Astrocyte (in vitro differentiated cells and primary cell): ENCODE measurements around the gene SCRN2. TPM values are rescaled to one million over a fixed set of nuclear protein-coding genes. Genes with fewer than 3 reads are reported as not detected.

Source experiments
- DNase-seq: peaks from one replicate; pipeline ENCODE4 v3.0.0-alpha.2; 2010; ENCODE audit warnings: low read depth
- FAIRE-seq: peaks from 2 replicates; lab custom pipeline; 2011; peaks lifted over from hg19 to GRCh38; lab: Jason Lieb, UNC
- H2AFZ ChIP-seq: 2 replicates; pipeline ENCODE4 v1.6.0; 2012; ENCODE audit warnings: low read depth, low read length, inconsistent platforms
- H3K27ac ChIP-seq: 2 replicates; pipeline ENCODE4 v1.5.1; 2011; ENCODE audit warnings: low read depth, low read length, inconsistent platforms
- H3K27me3 ChIP-seq: 2 replicates; pipeline ENCODE4 v1.6.0; 2011; ENCODE audit warnings: low read length, inconsistent platforms; ENCODE audit not compliant: insufficient read depth
- H3K36me3 ChIP-seq: 2 replicates; pipeline ENCODE4 v1.5.1; 2011; ENCODE audit warnings: low read length, inconsistent platforms; ENCODE audit not compliant: insufficient read depth
- H3K4me1 ChIP-seq: 2 replicates; pipeline ENCODE4 v1.5.1; 2011; ENCODE audit warnings: low read length, inconsistent platforms; ENCODE audit not compliant: insufficient read depth
- H3K4me2 ChIP-seq: 2 replicates; pipeline ENCODE4 v1.6.0; 2012; ENCODE audit warnings: low read length, inconsistent platforms
- H3K4me3 ChIP-seq: 2 replicates; pipeline ENCODE4 v1.5.1; 2011; ENCODE audit warnings: low read depth, mild to moderate bottlenecking, low read length, inconsistent platforms; ENCODE audit not compliant: insufficient read depth
- H3K79me2 ChIP-seq: 2 replicates; pipeline ENCODE4 v1.6.0; 2012; ENCODE audit warnings: mild to moderate bottlenecking, low read length, inconsistent platforms; ENCODE audit not compliant: insufficient read depth
- H3K9ac ChIP-seq: 2 replicates; pipeline ENCODE4 v1.6.0; 2012; ENCODE audit warnings: mild to moderate bottlenecking, low read length, inconsistent platforms
- H3K9me3 ChIP-seq: 2 replicates; pipeline ENCODE4 v1.5.1; 2012; ENCODE audit warnings: low read depth, mild to moderate bottlenecking, low read length, inconsistent platforms; ENCODE audit not compliant: insufficient read depth
- H4K20me1 ChIP-seq: 2 replicates; pipeline ENCODE4 v1.6.0; 2012; ENCODE audit warnings: low read length, inconsistent platforms; ENCODE audit not compliant: insufficient read depth
- H3K27ac Mint-ChIP-seq: one replicate; pipeline ENCODE4 v1.8.0; 2021; ENCODE audit warnings: mild to moderate bottlenecking, mixed read lengths; ENCODE audit not compliant: unreplicated experiment
- H3K27me3 Mint-ChIP-seq: one replicate; pipeline ENCODE4 v1.8.0; 2021; ENCODE audit warnings: low read depth, mixed read lengths; ENCODE audit not compliant: unreplicated experiment
- H3K36me3 Mint-ChIP-seq: one replicate; pipeline ENCODE4 v1.8.0; 2021; ENCODE audit warnings: low read depth, mixed read lengths; ENCODE audit not compliant: unreplicated experiment
- H3K4me1 Mint-ChIP-seq: one replicate; pipeline ENCODE4 v1.8.0; 2021; ENCODE audit warnings: low read depth, mixed read lengths; ENCODE audit not compliant: unreplicated experiment
- H3K4me3 Mint-ChIP-seq: one replicate; pipeline ENCODE4 v1.8.0; 2021; ENCODE audit warnings: mild to moderate bottlenecking, moderate library complexity, mixed read lengths; ENCODE audit not compliant: unreplicated experiment
- H3K9me3 Mint-ChIP-seq: one replicate; pipeline ENCODE4 v1.8.0; 2021; ENCODE audit warnings: mild to moderate bottlenecking, mixed read lengths; ENCODE audit not compliant: unreplicated experiment
- EZH2 ChIP-seq: IDR thresholded peaks from 2 replicates; pipeline ENCODE4 v1.6.1; 2012; ENCODE audit warnings: mild to moderate bottlenecking, low read length, inconsistent platforms; ENCODE audit not compliant: insufficient read depth
- total RNA-seq: library from RNA; stranded (reverse); gene quantifications from 2 replicates; pipeline ENCODE4 v1.2.1, GENCODE V29; 2021
- TF ChIP-seq, protein P1 (sequence below): IDR thresholded peaks from 2 replicates; pipeline ENCODE4 v1.5.1; 2011; ENCODE audit warnings: low read depth, mild to moderate bottlenecking, inconsistent platforms, low read length, moderate library complexity; ENCODE audit not compliant: insufficient read depth

SCRN2 gene
- total RNA-seq, 1 donor from 2014 or later = 17.5 TPM

DNA sequence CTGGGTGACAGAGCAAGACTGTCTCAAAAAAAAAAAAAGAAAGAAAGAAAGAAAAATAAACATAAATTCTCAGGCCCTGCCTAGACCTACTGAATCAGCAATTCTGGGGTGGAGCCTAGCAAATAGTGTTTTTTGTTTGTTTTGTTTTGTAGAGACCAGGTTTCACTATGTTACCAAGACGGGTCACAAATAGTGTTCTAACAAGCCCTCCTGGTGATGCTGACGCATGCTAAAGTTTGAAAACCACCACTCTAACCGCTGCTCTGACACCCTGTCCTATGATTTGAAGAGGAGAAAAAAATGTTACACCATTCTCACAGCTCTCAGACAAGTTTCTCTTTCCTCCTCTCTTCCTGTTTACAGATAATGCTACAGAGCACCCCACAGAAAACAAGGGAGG, 11.2 kb downstream of the SCRN2 start:
- peak overlapping the region; percentile 87 for H3K9ac ChIP-seq
- H2AFZ ChIP-seq = no peak overlapping the region
- H3K27me3 ChIP-seq = no peaks in the 10 kb centered on the region
- no peaks in the 10 kb centered on the region for H4K20me1 ChIP-seq
- Mint-ChIP-seq H3K4me1 (peaks cover 9% of the 10 kb centered on the region), H3K27ac (no peak overlapping the region), H3K9me3 (no peaks in the 10 kb centered on the region), H3K27me3 (no peaks in the 10 kb centered on the region), H3K4me3 (peak overlapping the region; percentile 98), H3K36me3 (peaks cover 19% of the 10 kb centered on the region)
- peaks cover 11% of the 10 kb centered on the region for H3K4me1 ChIP-seq
- no peaks in the 10 kb centered on the region for H3K9me3 ChIP-seq
- peaks cover 26% of the 10 kb centered on the region for H3K79me2 ChIP-seq
- TF ChIP-seq, protein P1, sequence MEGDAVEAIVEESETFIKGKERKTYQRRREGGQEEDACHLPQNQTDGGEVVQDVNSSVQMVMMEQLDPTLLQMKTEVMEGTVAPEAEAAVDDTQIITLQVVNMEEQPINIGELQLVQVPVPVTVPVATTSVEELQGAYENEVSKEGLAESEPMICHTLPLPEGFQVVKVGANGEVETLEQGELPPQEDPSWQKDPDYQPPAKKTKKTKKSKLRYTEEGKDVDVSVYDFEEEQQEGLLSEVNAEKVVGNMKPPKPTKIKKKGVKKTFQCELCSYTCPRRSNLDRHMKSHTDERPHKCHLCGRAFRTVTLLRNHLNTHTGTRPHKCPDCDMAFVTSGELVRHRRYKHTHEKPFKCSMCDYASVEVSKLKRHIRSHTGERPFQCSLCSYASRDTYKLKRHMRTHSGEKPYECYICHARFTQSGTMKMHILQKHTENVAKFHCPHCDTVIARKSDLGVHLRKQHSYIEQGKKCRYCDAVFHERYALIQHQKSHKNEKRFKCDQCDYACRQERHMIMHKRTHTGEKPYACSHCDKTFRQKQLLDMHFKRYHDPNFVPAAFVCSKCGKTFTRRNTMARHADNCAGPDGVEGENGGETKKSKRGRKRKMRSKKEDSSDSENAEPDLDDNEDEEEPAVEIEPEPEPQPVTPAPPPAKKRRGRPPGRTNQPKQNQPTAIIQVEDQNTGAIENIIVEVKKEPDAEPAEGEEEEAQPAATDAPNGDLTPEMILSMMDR = no peak
- TF ChIP-seq EZH2 = no peak
- H3K4me2 ChIP-seq = peak overlapping the region; percentile 88
- no peak for DNase-seq
- H3K36me3 ChIP-seq = peaks cover 18% of the 10 kb centered on the region
- no peak overlapping the region for H3K27ac ChIP-seq
- FAIRE-seq = no peak
- H3K4me3 ChIP-seq = no peak overlapping the region

- peaks cover 10% of the 10 kb centered on the region for H4K20me1 ChIP-seq
- no peak overlapping the region for H3K9ac ChIP-seq
- no peaks in the 10 kb centered on the region for H3K9me3 ChIP-seq
- Mint-ChIP-seq H3K27me3 (no peaks in the 10 kb centered on the region), H3K4me1 (peaks cover 6% of the 10 kb centered on the region), H3K9me3 (no peaks in the 10 kb centered on the region), H3K4me3 (no peak overlapping the region), H3K27ac (no peak overlapping the region), H3K36me3 (peaks cover 18% of the 10 kb centered on the region)
- H3K4me3 ChIP-seq = no peak overlapping the region
- FAIRE-seq (no peak), DNase-seq (no peak)
- TF ChIP-seq, protein P1 = no peak
- TF ChIP-seq EZH2 = no peak
- H3K27ac ChIP-seq = no peak overlapping the region
- H2AFZ ChIP-seq = no peak overlapping the region
- no peak overlapping the region for H3K4me2 ChIP-seq
- H3K4me1 ChIP-seq = peaks cover 15% of the 10 kb centered on the region
- H3K79me2 ChIP-seq = peaks cover 8% of the 10 kb centered on the region
- peaks cover 35% of the 10 kb centered on the region for H3K36me3 ChIP-seq
- no peaks in the 10 kb centered on the region for H3K27me3 ChIP-seq
These were observed 17.6 kb downstream of the SCRN2 start for GRCh38 chr17:47823519-47823918.

GRCh38 chr17:47822785-47823184, 18.3 kb downstream of the SCRN2 start:
- Histone ChIP-seq H3K4me1 (peaks cover 15% of the 10 kb centered on the region), H3K79me2 (peaks cover 4% of the 10 kb centered on the region), H2AFZ (no peak overlapping the region), H3K4me2 (no peak overlapping the region), H3K36me3 (peaks cover 32% of the 10 kb centered on the region), H4K20me1 (peaks cover 10% of the 10 kb centered on the region), H3K27me3 (no peaks in the 10 kb centered on the region), H3K27ac (no peak overlapping the region), H3K9ac (no peak overlapping the region), H3K4me3 (no peak overlapping the region), H3K9me3 (no peaks in the 10 kb centered on the region)
- Mint-ChIP-seq H3K27ac (no peak overlapping the region), H3K36me3 (peaks cover 19% of the 10 kb centered on the region), H3K9me3 (no peaks in the 10 kb centered on the region), H3K4me3 (peak overlapping the region; percentile 34), H3K4me1 (peaks cover 6% of the 10 kb centered on the region), H3K27me3 (no peaks in the 10 kb centered on the region)
- TF ChIP-seq, protein P1 = no peak
- no peak for TF ChIP-seq EZH2
- no peak for DNase-seq
- no peak for FAIRE-seq
